NB4 (cell line): ENCODE results near the gene CAMTA1.

ENCODE experiments used
- DNase-seq: peaks from one replicate; pipeline ENCODE4 v3.0.0; 2010; ENCODE audit warnings: low read depth
- H3K4me3 ChIP-seq: one replicate; pipeline ENCODE4 v1.5.1; 2011; ENCODE audit warnings: mild to moderate bottlenecking, low read depth, low read length, moderate library complexity
- CTCF ChIP-seq: IDR thresholded peaks from one replicate; pipeline ENCODE4 v1.5.1; 2012; ENCODE audit warnings: low read depth, low read length
- MAX ChIP-seq: IDR thresholded peaks from 2 replicates; pipeline ENCODE4 v1.6.1; 2011; ENCODE audit warnings: low read depth, low read length
- MYC ChIP-seq: IDR thresholded peaks from 2 replicates; pipeline ENCODE4 v1.6.1; 2011; ENCODE audit warnings: low read depth, low read length
- POLR2A ChIP-seq: IDR thresholded peaks from 2 replicates; pipeline ENCODE4 v1.6.1; 2011; ENCODE audit warnings: mild to moderate bottlenecking; ENCODE audit not compliant: insufficient read length; ENCODE audit errors: extremely low read depth

Gene CAMTA1

GRCh38 chr1:7535934-7536878, 751.0 kb downstream of the CAMTA1 start:
- no peak overlapping the region for H3K4me3 ChIP-seq
- TF ChIP-seq CTCF (no peak), POLR2A (no peak), MAX (no peak), MYC (no peak)
- DNase-seq = no peak

- DNase-seq = no peak
- TF ChIP-seq MYC = no peak
- TF ChIP-seq POLR2A = no peak
- no peak overlapping the region for H3K4me3 ChIP-seq
Measured at GRCh38 chr1:7536891-7537591, 751.8 kb downstream of the CAMTA1 start.

GRCh38 chr1:7538033-7538432, 752.8 kb downstream of the CAMTA1 start:
- TF ChIP-seq CTCF (no peak), MYC (no peak), MAX (no peak), POLR2A (no peak)
- no peak overlapping the region for H3K4me3 ChIP-seq
- DNase-seq = peak; percentile 20

GRCh38 chr1:7538849-7539768, 753.9 kb downstream of the CAMTA1 start:
- DNase-seq = no peak
- no peak overlapping the region for H3K4me3 ChIP-seq
- TF ChIP-seq MAX = no peak
- TF ChIP-seq CTCF = no peak
- TF ChIP-seq MYC = no peak
- TF ChIP-seq POLR2A = no peak

GRCh38 chr1:7539769-7540175, 754.5 kb downstream of the CAMTA1 start:
- DNase-seq = peak; percentile 46
- no peak overlapping the region for H3K4me3 ChIP-seq
- TF ChIP-seq MAX (no peak), CTCF (peak; percentile 64)
